Gastrocnemius medialis (tissue), 4 donors: ENCODE results near the gene NFYA.

Source experiments
- POLR2A ChIP-seq, 2 donors: fragments of 450-650 bp; IDR thresholded peaks; one replicate each; pipeline ENCODE4 v1.6.1; 2017; ENCODE audit warnings: antibody characterized with exemption in 2 of 2, mild to moderate bottlenecking in 2 of 2, moderate library complexity in 2 of 2
- TF ChIP-seq, protein P1 (sequence below), 5 experiments: fragments of 450-650 bp in 3 of 5; fragments of 200-600 bp in 2 of 5; sonication (generic) in 2 of 5; IDR thresholded peaks in 4 of 5; conservative IDR thresholded peaks in 1 of 5; 1 replicate in 4 of 5; 2 replicates in 1 of 5; pipeline ENCODE4 v1.5.1; 2016 to 2019; ENCODE audit warnings: antibody characterized with exemption in 5 of 5, mild to moderate bottlenecking in 3 of 5, moderate library complexity in 3 of 5

DNA sequence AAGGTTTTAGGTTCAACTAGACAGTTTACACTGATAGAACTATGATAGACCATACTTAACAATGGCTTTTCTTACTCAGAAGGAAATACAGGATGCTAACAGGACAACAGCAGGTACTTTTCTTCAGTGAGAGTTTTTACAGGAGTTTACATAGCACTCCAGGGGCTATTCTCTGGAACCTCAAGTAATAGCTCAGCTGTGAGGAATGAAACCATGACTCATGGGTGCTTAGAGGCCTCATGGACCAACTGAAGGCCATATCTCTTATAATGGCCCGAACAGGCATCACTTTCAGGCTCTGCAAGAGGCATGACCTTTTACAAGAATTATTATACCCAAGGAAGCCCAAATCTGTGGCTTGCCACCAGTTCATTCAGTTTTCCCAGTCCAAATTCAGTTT, 49.6 kb downstream of the NFYA start:
- TF ChIP-seq, protein P1, sequence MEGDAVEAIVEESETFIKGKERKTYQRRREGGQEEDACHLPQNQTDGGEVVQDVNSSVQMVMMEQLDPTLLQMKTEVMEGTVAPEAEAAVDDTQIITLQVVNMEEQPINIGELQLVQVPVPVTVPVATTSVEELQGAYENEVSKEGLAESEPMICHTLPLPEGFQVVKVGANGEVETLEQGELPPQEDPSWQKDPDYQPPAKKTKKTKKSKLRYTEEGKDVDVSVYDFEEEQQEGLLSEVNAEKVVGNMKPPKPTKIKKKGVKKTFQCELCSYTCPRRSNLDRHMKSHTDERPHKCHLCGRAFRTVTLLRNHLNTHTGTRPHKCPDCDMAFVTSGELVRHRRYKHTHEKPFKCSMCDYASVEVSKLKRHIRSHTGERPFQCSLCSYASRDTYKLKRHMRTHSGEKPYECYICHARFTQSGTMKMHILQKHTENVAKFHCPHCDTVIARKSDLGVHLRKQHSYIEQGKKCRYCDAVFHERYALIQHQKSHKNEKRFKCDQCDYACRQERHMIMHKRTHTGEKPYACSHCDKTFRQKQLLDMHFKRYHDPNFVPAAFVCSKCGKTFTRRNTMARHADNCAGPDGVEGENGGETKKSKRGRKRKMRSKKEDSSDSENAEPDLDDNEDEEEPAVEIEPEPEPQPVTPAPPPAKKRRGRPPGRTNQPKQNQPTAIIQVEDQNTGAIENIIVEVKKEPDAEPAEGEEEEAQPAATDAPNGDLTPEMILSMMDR (IDR thresholded peaks at IDR 0.05 in 4 of 5, conservative IDR thresholded peaks at IDR 0.05 in 1 of 5), result no peak
- TF ChIP-seq POLR2A (IDR thresholded peaks at IDR 0.05), result no peak
